Posterior cingulate gyrus (tissue), 11 donors: Measurements from ENCODE around the gene INTS13.
"Not testable (repeated sequence)": the region's sequence is repeated elsewhere in the genome, so short reads cannot be mapped to it uniquely, and the experiment has no call there.

Source experiments
- DNase-seq, 10 donors: peaks; one replicate each; pipeline versions ENCODE4 v3.0.0 to v3.0.0-alpha.2; 2020 to 2021; ENCODE audit warnings: mixed read lengths in 3 of 10
- intact Hi-C: fragments of 100-400 bp; cut with DNase I; formaldehyde crosslinking; loops from one replicate; pipeline ENCODE4 v1.15.1; 2023

The INTS13 gene

GRCh38 chr12:26937863-26938700 is at the start of gene INTS13, which contains the start of gene FGFR1OP2:
Gene INTS13, minus strand, starts transcription at chr12:26937981. Its CDS starts 1,178 bp downstream, at chr12:26936803.
Gene FGFR1OP2, plus strand, starts transcription at chr12:26938470. Its CDS starts 15,689 bp downstream, at chr12:26954159.
- DNase-seq, result peak; percentile 94 to 100 (median 96)
- intact Hi-C loops, result loop anchor here (2.0 to 5.0 kb wide), 3 partner anchors 51 to 816 kb away; partner anchors contain the start of gene TM7SF3

- intact Hi-C loops, result no loop called here
- DNase-seq, result no peak
Observed at GRCh38 chr12:26982866-26983265, 45.1 kb upstream of the INTS13 start.

GRCh38 chr12:26979733-26980132 is 42.0 kb upstream of the INTS13 start:
- intact Hi-C loops, result no loop called here
- DNase-seq, result no peak

- DNase-seq, result no peak
- intact Hi-C loops, result no loop called here
Observed at GRCh38 chr12:26978801-26979200, 41.0 kb upstream of the INTS13 start.

- DNase-seq, result no peak
Observed at GRCh38 chr12:26976687-26977086, 38.9 kb upstream of the INTS13 start.

GRCh38 chr12:26971963-26972362 is 34.2 kb upstream of the INTS13 start:
- intact Hi-C loops, result no loop called here
- DNase-seq, result no peak

More at GRCh38 chr12:26976687-26977086, 38.9 kb upstream of the INTS13 start:
- intact Hi-C loops, result no loop called here

- intact Hi-C loops, result no loop called here
- no peak for DNase-seq
Observed at GRCh38 chr12:26970136-26970535, 32.4 kb upstream of the INTS13 start.

GRCh38 chr12:26966842-26967241 is 29.1 kb upstream of the INTS13 start:
- no peak for DNase-seq
- intact Hi-C loops, result no loop called here

GRCh38 chr12:26963413-26963812 is 25.6 kb upstream of the INTS13 start:
- no peak for DNase-seq
- intact Hi-C loops, result no loop called here

- DNase-seq, result no peak
- intact Hi-C loops, result no loop called here
Observed at GRCh38 chr12:26961803-26962202, 24.0 kb upstream of the INTS13 start.

- intact Hi-C loops, DNase-seq: not testable (repeated sequence)
Observed at GRCh38 chr12:26961391-26961790, 23.6 kb upstream of the INTS13 start.

GRCh38 chr12:26954027-26954426 is 16.2 kb upstream of the INTS13 start:
- intact Hi-C loops, result no loop called here
- DNase-seq, result no peak

GRCh38 chr12:26953447-26953846 is 15.7 kb upstream of the INTS13 start:
- intact Hi-C loops, result no loop called here
- DNase-seq, result no peak

- intact Hi-C loops, result no loop called here
Observed at GRCh38 chr12:26948309-26948708, 10.5 kb upstream of the INTS13 start.

GRCh38 chr12:26941215-26941594 is 3.4 kb upstream of the INTS13 start:
- DNase-seq, result no peak
- intact Hi-C loops, result no loop called here

More at GRCh38 chr12:26948309-26948708, 10.5 kb upstream of the INTS13 start:
- no peak for DNase-seq

GRCh38 chr12:26940516-26941214 is 2.9 kb upstream of the INTS13 start:
- intact Hi-C loops, result no loop called here
- DNase-seq, result no peak

- DNase-seq, result no peak
- intact Hi-C loops, result loop anchor here (2.0 to 5.0 kb wide), 3 partner anchors 53 to 818 kb away; partner anchors contain the start of gene TM7SF3
Observed at GRCh38 chr12:26939953-26940352, 2.2 kb upstream of the INTS13 start.

- intact Hi-C loops, result loop anchor here (2.0 to 5.0 kb wide), 3 partner anchors 52 to 817 kb away; partner anchors contain the start of gene TM7SF3
- DNase-seq, result no peak
Observed at GRCh38 chr12:26939192-26939832, 1.5 kb upstream of the INTS13 start.

GRCh38 chr12:26938701-26939062 is 901 bp upstream of the INTS13 start:
- peak in 1 of 10 donors; percentile 32 for DNase-seq
- intact Hi-C loops, result loop anchor here (2.0 to 5.0 kb wide), 3 partner anchors 51 to 816 kb away; partner anchors contain the start of gene TM7SF3

GRCh38 chr12:26937443-26937862 is 328 bp downstream of the INTS13 start:
- no peak for DNase-seq
- intact Hi-C loops, result loop anchor here (5.0 kb wide), 2 partner anchors 50 to 815 kb away; no protein-coding TSS in a partner anchor
